ENCODE results near the gene PHACTR3. TPM values are rescaled to one million over a fixed set of nuclear protein-coding genes. Genes with fewer than 3 reads are reported as not detected.

The PHACTR3 gene
- total and polyA plus RNA-seq, 2 experiments from 2014 or later: 0.45 to 0.61 TPM

- DNase-seq (ENCODE audit: low spot score): no peak
- TF ChIP-seq CTCF (conservative IDR thresholded peaks at IDR 0.05; ENCODE audit: low read depth in 2 of 2) (no peak), ETS1 (IDR thresholded peaks at IDR 0.05) (no peak), REST (IDR thresholded peaks at IDR 0.05; ENCODE audit: unreplicated experiment) (no peak), JUNB (IDR thresholded peaks at IDR 0.05; ENCODE audit: unreplicated experiment) (no peak), STAT1 (IDR thresholded peaks at IDR 0.05; ENCODE audit: unreplicated experiment) (no peak), ZNF114 (CRISPR knock-in tag; IDR thresholded peaks at IDR 0.05) (no peak)
- no peaks in the 10 kb centered on the region for H3K9me3 Mint-ChIP-seq
- Histone ChIP-seq H3K79me2 (replicated peaks; ENCODE audit: insufficient read depth) (no peaks in the 10 kb centered on the region), H3K4me1 (ENCODE audit: insufficient read depth) (no peaks in the 10 kb centered on the region), H4K20me1 (replicated peaks; ENCODE audit: insufficient read depth) (no peaks in the 10 kb centered on the region), H3K9me2 (ENCODE audit: insufficient read depth) (no peaks in the 10 kb centered on the region), H3K36me3 (ENCODE audit: insufficient read depth) (no peaks in the 10 kb centered on the region), H3K27me3 (ENCODE audit: insufficient read depth) (no peaks in the 10 kb centered on the region), H3F3A (replicated peaks; ENCODE audit: low read depth) (no peaks in the 10 kb centered on the region), H3K4me2 (no peak overlapping the region), H3K27ac (ENCODE audit: low read depth) (no peak overlapping the region), H2AFZ (no peak overlapping the region), H3K4me3 (no peak overlapping the region)
- no peak overlapping the region for H3K4me3 Mint-ChIP-seq
- no peak overlapping the region for H3K27ac Mint-ChIP-seq
- peaks cover 6% of the 10 kb centered on the region for H3K27me3 Mint-ChIP-seq (ENCODE audit: insufficient read depth, low read depth, poor library complexity)
- H3K36me3 Mint-ChIP-seq (ENCODE audit: low read depth): no peaks in the 10 kb centered on the region
- H3K4me1 Mint-ChIP-seq: peaks cover 3% of the 10 kb centered on the region; the same call in 1 of the 3 replicates
- no peak for ATAC-seq
Measured at GRCh38 chr20:59693587-59693986, 89.2 kb downstream of the PHACTR3 start.

GRCh38 chr20:59696476-59696875 is 92.1 kb downstream of the PHACTR3 start:
- H4K20me1 ChIP-seq (replicated peaks; ENCODE audit: insufficient read depth): no peaks in the 10 kb centered on the region
- no peaks in the 10 kb centered on the region for H3F3A ChIP-seq (replicated peaks; ENCODE audit: low read depth)
- no peaks in the 10 kb centered on the region for H3K36me3 ChIP-seq (ENCODE audit: insufficient read depth)
- no peak overlapping the region for H2AFZ ChIP-seq
- ATAC-seq (no peak), DNase-seq (ENCODE audit: low spot score) (no peak)
- Mint-ChIP-seq H3K9me3 (no peaks in the 10 kb centered on the region), H3K27ac (no peak overlapping the region), H3K36me3 (ENCODE audit: low read depth) (no peaks in the 10 kb centered on the region), H3K4me3 (no peak overlapping the region), H3K27me3 (ENCODE audit: insufficient read depth, low read depth, poor library complexity) (peaks cover 2% of the 10 kb centered on the region), H3K4me1 (no peaks in the 10 kb centered on the region)
- H3K79me2 ChIP-seq (replicated peaks; ENCODE audit: insufficient read depth): no peaks in the 10 kb centered on the region
- no peaks in the 10 kb centered on the region for H3K9me2 ChIP-seq (ENCODE audit: insufficient read depth)
- H3K4me3 ChIP-seq: no peak overlapping the region
- H3K4me2 ChIP-seq: no peak overlapping the region
- H3K27ac ChIP-seq (ENCODE audit: low read depth): no peak overlapping the region
- 0 out of 2 replicates have a peak, but pooled peaks cover under 1% of the 10 kb centered on the region for H3K27me3 ChIP-seq (ENCODE audit: insufficient read depth)
- no peaks in the 10 kb centered on the region for H3K4me1 ChIP-seq (ENCODE audit: insufficient read depth)
- no peak for TF ChIP-seq ETS1 (IDR thresholded peaks at IDR 0.05)
- no peak for TF ChIP-seq POLR2AphosphoS5 (IDR thresholded peaks at IDR 0.05; ENCODE audit: low read depth)
- no peak for TF ChIP-seq EZH2phosphoT487 (IDR thresholded peaks at IDR 0.05; ENCODE audit: unreplicated experiment)
- no peak for TF ChIP-seq ZNF114 (CRISPR knock-in tag; IDR thresholded peaks at IDR 0.05)
- TF ChIP-seq JUNB (IDR thresholded peaks at IDR 0.05; ENCODE audit: unreplicated experiment): no peak
- TF ChIP-seq STAT1 (IDR thresholded peaks at IDR 0.05; ENCODE audit: unreplicated experiment): no peak
- no peak for TF ChIP-seq EZH2 (IDR thresholded peaks at IDR 0.05; ENCODE audit: low read depth, unreplicated experiment)
- no peak for TF ChIP-seq NANOG (IDR thresholded peaks at IDR 0.05; ENCODE audit: borderline replicate concordance)
- TF ChIP-seq CREB1 (CRISPR knock-in tag; IDR thresholded peaks at IDR 0.05; ENCODE audit: low read depth): no peak
- TF ChIP-seq CTCF (conservative IDR thresholded peaks at IDR 0.05; ENCODE audit: low read depth in 2 of 2): no peak
- no peak for TF ChIP-seq ZNF331 (CRISPR knock-in tag; IDR thresholded peaks at IDR 0.05; ENCODE audit: low read depth)
